Measurements from ENCODE around the gene WDR43. TPM values are rescaled to one million over a fixed set of nuclear protein-coding genes. Genes with fewer than 3 reads are reported as not detected.

WDR43 gene
- polyA plus RNA-seq, 1 donor from 2014 or later = 24.4 TPM

GRCh38 chr2:28974252-28974651 is 79.8 kb downstream of the WDR43 start:
- Histone ChIP-seq H3F3A (ENCODE audit: insufficient read depth, low read length, poor library complexity, severe bottlenecking) (no peaks in the 10 kb centered on the region), H2AFZ (ENCODE audit: low read depth, low read length) (no peak overlapping the region), H3K27me3 (ENCODE audit: insufficient read depth, low read depth, low read length) (no peaks in the 10 kb centered on the region)

GRCh38 chr2:28975671-28976070 is 81.2 kb downstream of the WDR43 start:
- Histone ChIP-seq H2AFZ (ENCODE audit: low read depth, low read length) (no peak overlapping the region), H3K79me2 (replicated peaks; ENCODE audit: insufficient read depth, low read length) (no peaks in the 10 kb centered on the region), H3K36me3 (ENCODE audit: insufficient read depth, low read length) (no peaks in the 10 kb centered on the region), H3K27ac (ENCODE audit: low read length) (no peak overlapping the region), H3F3A (ENCODE audit: insufficient read depth, low read length, poor library complexity, severe bottlenecking) (no peaks in the 10 kb centered on the region), H3K9ac (ENCODE audit: low read length) (no peak overlapping the region), H4K20me1 (ENCODE audit: insufficient read depth) (no peaks in the 10 kb centered on the region), H3K4me3 (ENCODE audit: low read length) (no peak overlapping the region), H3K4me2 (ENCODE audit: low read length) (no peak overlapping the region), H3K27me3 (ENCODE audit: insufficient read depth, low read depth, low read length) (no peaks in the 10 kb centered on the region), H3K9me2 (ENCODE audit: insufficient read depth, low read length) (no peaks in the 10 kb centered on the region), H3K9me3 (ENCODE audit: low read length) (no peaks in the 10 kb centered on the region)
- no peak for TF ChIP-seq SMC3 (conservative IDR thresholded peaks at IDR 0.05; ENCODE audit: poor library complexity)
- TF ChIP-seq, protein P1, sequence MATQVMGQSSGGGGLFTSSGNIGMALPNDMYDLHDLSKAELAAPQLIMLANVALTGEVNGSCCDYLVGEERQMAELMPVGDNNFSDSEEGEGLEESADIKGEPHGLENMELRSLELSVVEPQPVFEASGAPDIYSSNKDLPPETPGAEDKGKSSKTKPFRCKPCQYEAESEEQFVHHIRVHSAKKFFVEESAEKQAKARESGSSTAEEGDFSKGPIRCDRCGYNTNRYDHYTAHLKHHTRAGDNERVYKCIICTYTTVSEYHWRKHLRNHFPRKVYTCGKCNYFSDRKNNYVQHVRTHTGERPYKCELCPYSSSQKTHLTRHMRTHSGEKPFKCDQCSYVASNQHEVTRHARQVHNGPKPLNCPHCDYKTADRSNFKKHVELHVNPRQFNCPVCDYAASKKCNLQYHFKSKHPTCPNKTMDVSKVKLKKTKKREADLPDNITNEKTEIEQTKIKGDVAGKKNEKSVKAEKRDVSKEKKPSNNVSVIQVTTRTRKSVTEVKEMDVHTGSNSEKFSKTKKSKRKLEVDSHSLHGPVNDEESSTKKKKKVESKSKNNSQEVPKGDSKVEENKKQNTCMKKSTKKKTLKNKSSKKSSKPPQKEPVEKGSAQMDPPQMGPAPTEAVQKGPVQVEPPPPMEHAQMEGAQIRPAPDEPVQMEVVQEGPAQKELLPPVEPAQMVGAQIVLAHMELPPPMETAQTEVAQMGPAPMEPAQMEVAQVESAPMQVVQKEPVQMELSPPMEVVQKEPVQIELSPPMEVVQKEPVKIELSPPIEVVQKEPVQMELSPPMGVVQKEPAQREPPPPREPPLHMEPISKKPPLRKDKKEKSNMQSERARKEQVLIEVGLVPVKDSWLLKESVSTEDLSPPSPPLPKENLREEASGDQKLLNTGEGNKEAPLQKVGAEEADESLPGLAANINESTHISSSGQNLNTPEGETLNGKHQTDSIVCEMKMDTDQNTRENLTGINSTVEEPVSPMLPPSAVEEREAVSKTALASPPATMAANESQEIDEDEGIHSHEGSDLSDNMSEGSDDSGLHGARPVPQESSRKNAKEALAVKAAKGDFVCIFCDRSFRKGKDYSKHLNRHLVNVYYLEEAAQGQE (IDR thresholded peaks at IDR 0.05; ENCODE audit: borderline replicate concordance) = no peak
- TF ChIP-seq EP300 (conservative IDR thresholded peaks at IDR 0.05; ENCODE audit: poor library complexity, severe bottlenecking) = no peak
- TF ChIP-seq RAD21 (conservative IDR thresholded peaks at IDR 0.05) = no peak
- no peak for TF ChIP-seq EZH2 (IDR thresholded peaks at IDR 0.05; ENCODE audit: borderline replicate concordance, insufficient read depth, low read length, poor library complexity, severe bottlenecking)
- TF ChIP-seq MXI1 (conservative IDR thresholded peaks at IDR 0.05; ENCODE audit: poor library complexity, severe bottlenecking) = no peak
- TF ChIP-seq TAF1 (IDR thresholded peaks at IDR 0.05; ENCODE audit: low read depth) = no peak
- no peak for TF ChIP-seq POLR2AphosphoS5 (IDR thresholded peaks at IDR 0.05)
- TF ChIP-seq CTCF (IDR thresholded peaks at IDR 0.05; ENCODE audit: poor library complexity, severe bottlenecking) = no peak

More at GRCh38 chr2:28974252-28974651, 79.8 kb downstream of the WDR43 start:
- no peak for TF ChIP-seq POLR2AphosphoS5 (IDR thresholded peaks at IDR 0.05)
- TF ChIP-seq EP300 (conservative IDR thresholded peaks at IDR 0.05; ENCODE audit: poor library complexity, severe bottlenecking) = no peak
- TF ChIP-seq SMC3 (conservative IDR thresholded peaks at IDR 0.05; ENCODE audit: poor library complexity) = no peak
- TF ChIP-seq, protein P1 (IDR thresholded peaks at IDR 0.05; ENCODE audit: borderline replicate concordance) = no peak
- TF ChIP-seq RAD21 (conservative IDR thresholded peaks at IDR 0.05) = no peak
- TF ChIP-seq EZH2 (IDR thresholded peaks at IDR 0.05; ENCODE audit: borderline replicate concordance, insufficient read depth, low read length, poor library complexity, severe bottlenecking) = no peak
- TF ChIP-seq MXI1 (conservative IDR thresholded peaks at IDR 0.05; ENCODE audit: poor library complexity, severe bottlenecking) = no peak
- no peak for TF ChIP-seq CTCF (IDR thresholded peaks at IDR 0.05; ENCODE audit: poor library complexity, severe bottlenecking)
- no peak for TF ChIP-seq TAF1 (IDR thresholded peaks at IDR 0.05; ENCODE audit: low read depth)
- Histone ChIP-seq H3K4me2 (ENCODE audit: low read length) (no peak overlapping the region), H3K9me3 (ENCODE audit: low read length) (no peaks in the 10 kb centered on the region), H3K4me3 (ENCODE audit: low read length) (no peak overlapping the region), H3K9me2 (ENCODE audit: insufficient read depth, low read length) (no peaks in the 10 kb centered on the region), H3K9ac (ENCODE audit: low read length) (no peak overlapping the region), H3K36me3 (ENCODE audit: insufficient read depth, low read length) (no peaks in the 10 kb centered on the region), H3K27ac (ENCODE audit: low read length) (no peak overlapping the region), H4K20me1 (ENCODE audit: insufficient read depth) (no peaks in the 10 kb centered on the region), H3K79me2 (replicated peaks; ENCODE audit: insufficient read depth, low read length) (no peaks in the 10 kb centered on the region)
